ENCODE results near the gene HIRIP3. TPM values are rescaled to one million over a fixed set of nuclear protein-coding genes. Genes with fewer than 3 reads are reported as not detected.

Gene HIRIP3
- total and polyA plus RNA-seq, 2 of the 8 experiments (the other 6 are each of a cell fraction or from before 2014, with no cell fraction given): 11.9 to 18.5 TPM

DNA sequence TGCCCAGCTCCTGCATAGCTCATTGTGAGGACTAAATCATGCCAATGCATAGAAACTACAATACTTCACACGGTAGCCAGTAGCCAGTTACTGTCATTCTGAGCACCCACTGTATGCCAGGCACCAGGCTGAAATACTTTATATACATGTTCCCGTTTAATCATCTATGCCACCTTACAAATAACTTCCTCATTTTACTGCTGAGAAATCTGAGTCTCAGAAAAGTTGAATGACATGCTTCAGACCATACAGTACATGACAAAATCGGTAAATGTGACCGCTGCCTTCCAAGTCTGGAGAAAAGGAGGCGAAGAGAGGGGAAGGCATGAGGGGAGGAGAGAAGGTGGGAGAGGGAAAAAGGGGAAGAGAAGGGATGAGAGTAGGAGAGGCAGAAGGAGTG, 44.8 kb upstream of the HIRIP3 start (continued):
- TF ChIP-seq, protein P1, sequence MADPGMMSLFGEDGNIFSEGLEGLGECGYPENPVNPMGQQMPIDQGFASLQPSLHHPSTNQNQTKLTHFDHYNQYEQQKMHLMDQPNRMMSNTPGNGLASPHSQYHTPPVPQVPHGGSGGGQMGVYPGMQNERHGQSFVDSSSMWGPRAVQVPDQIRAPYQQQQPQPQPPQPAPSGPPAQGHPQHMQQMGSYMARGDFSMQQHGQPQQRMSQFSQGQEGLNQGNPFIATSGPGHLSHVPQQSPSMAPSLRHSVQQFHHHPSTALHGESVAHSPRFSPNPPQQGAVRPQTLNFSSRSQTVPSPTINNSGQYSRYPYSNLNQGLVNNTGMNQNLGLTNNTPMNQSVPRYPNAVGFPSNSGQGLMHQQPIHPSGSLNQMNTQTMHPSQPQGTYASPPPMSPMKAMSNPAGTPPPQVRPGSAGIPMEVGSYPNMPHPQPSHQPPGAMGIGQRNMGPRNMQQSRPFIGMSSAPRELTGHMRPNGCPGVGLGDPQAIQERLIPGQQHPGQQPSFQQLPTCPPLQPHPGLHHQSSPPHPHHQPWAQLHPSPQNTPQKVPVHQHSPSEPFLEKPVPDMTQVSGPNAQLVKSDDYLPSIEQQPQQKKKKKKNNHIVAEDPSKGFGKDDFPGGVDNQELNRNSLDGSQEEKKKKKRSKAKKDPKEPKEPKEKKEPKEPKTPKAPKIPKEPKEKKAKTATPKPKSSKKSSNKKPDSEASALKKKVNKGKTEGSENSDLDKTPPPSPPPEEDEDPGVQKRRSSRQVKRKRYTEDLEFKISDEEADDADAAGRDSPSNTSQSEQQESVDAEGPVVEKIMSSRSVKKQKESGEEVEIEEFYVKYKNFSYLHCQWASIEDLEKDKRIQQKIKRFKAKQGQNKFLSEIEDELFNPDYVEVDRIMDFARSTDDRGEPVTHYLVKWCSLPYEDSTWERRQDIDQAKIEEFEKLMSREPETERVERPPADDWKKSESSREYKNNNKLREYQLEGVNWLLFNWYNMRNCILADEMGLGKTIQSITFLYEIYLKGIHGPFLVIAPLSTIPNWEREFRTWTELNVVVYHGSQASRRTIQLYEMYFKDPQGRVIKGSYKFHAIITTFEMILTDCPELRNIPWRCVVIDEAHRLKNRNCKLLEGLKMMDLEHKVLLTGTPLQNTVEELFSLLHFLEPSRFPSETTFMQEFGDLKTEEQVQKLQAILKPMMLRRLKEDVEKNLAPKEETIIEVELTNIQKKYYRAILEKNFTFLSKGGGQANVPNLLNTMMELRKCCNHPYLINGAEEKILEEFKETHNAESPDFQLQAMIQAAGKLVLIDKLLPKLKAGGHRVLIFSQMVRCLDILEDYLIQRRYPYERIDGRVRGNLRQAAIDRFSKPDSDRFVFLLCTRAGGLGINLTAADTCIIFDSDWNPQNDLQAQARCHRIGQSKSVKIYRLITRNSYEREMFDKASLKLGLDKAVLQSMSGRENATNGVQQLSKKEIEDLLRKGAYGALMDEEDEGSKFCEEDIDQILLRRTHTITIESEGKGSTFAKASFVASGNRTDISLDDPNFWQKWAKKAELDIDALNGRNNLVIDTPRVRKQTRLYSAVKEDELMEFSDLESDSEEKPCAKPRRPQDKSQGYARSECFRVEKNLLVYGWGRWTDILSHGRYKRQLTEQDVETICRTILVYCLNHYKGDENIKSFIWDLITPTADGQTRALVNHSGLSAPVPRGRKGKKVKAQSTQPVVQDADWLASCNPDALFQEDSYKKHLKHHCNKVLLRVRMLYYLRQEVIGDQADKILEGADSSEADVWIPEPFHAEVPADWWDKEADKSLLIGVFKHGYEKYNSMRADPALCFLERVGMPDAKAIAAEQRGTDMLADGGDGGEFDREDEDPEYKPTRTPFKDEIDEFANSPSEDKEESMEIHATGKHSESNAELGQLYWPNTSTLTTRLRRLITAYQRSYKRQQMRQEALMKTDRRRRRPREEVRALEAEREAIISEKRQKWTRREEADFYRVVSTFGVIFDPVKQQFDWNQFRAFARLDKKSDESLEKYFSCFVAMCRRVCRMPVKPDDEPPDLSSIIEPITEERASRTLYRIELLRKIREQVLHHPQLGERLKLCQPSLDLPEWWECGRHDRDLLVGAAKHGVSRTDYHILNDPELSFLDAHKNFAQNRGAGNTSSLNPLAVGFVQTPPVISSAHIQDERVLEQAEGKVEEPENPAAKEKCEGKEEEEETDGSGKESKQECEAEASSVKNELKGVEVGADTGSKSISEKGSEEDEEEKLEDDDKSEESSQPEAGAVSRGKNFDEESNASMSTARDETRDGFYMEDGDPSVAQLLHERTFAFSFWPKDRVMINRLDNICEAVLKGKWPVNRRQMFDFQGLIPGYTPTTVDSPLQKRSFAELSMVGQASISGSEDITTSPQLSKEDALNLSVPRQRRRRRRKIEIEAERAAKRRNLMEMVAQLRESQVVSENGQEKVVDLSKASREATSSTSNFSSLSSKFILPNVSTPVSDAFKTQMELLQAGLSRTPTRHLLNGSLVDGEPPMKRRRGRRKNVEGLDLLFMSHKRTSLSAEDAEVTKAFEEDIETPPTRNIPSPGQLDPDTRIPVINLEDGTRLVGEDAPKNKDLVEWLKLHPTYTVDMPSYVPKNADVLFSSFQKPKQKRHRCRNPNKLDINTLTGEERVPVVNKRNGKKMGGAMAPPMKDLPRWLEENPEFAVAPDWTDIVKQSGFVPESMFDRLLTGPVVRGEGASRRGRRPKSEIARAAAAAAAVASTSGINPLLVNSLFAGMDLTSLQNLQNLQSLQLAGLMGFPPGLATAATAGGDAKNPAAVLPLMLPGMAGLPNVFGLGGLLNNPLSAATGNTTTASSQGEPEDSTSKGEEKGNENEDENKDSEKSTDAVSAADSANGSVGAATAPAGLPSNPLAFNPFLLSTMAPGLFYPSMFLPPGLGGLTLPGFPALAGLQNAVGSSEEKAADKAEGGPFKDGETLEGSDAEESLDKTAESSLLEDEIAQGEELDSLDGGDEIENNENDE (IDR thresholded peaks at IDR 0.05; ENCODE audit: insufficient replicate concordance, low read length): no peak
- TF ChIP-seq EZH2 (IDR thresholded peaks at IDR 0.05; ENCODE audit: low read depth, low read length, severe bottlenecking) (no peak), SIN3A (conservative IDR thresholded peaks at IDR 0.05 in 1 of 2, IDR thresholded peaks at IDR 0.05 in 1 of 2; ENCODE audit: low read depth in 1 of 2, low read length in 2 of 2) (no peak), SIRT6 (IDR thresholded peaks at IDR 0.05; ENCODE audit: low read length) (no peak), RBBP5 (IDR thresholded peaks at IDR 0.05; ENCODE audit: borderline replicate concordance, low read depth, low read length) (no peak), BRCA1 (IDR thresholded peaks at IDR 0.05; ENCODE audit: low read depth, low read length) (no peak), POU5F1 (IDR thresholded peaks at IDR 0.05; ENCODE audit: low read depth, low read length) (no peak), RNF2 (IDR thresholded peaks at IDR 0.05; ENCODE audit: borderline replicate concordance, low read depth, low read length, missing control alignments, poor library complexity, severe bottlenecking) (no peak), ASH2L (IDR thresholded peaks at IDR 0.05; ENCODE audit: low read length) (no peak), CHD1 (IDR thresholded peaks at IDR 0.05; ENCODE audit: low read depth, low read length) (no peak)
